Parathyroid adenoma (tissue), 2 donors: ENCODE data around the gene LLGL2.

ENCODE experiments used
- H2AFZ ChIP-seq: fragments of 300-600 bp; sonication (generic); one replicate; pipeline ENCODE4 v1.7.0; 2017; ENCODE audit warnings: antibody characterized with exemption, mild to moderate bottlenecking
- H3K27ac ChIP-seq: fragments of 300-600 bp; sonication (generic); one replicate; pipeline ENCODE4 v1.7.0; 2017
- H3K27me3 ChIP-seq: fragments of 300-600 bp; sonication (generic); one replicate; pipeline ENCODE4 v1.7.0; 2017; ENCODE audit warnings: low read length; ENCODE audit not compliant: control insufficient read depth, insufficient read depth
- H3K36me3 ChIP-seq: fragments of 300-600 bp; sonication (generic); one replicate; pipeline ENCODE4 v1.7.0; 2017; ENCODE audit warnings: low read length; ENCODE audit not compliant: control insufficient read depth, insufficient read depth
- H3K4me1 ChIP-seq: fragments of 300-600 bp; sonication (generic); one replicate; pipeline ENCODE4 v1.7.0; 2017; ENCODE audit warnings: control low read depth
- H3K4me2 ChIP-seq: fragments of 300-600 bp; sonication (generic); one replicate; pipeline ENCODE4 v1.7.0; 2017; ENCODE audit warnings: low read length
- H3K4me3 ChIP-seq: fragments of 300-600 bp; sonication (generic); one replicate; pipeline ENCODE4 v1.7.0; 2017; ENCODE audit warnings: low read depth, low read length
- H3K79me2 ChIP-seq: fragments of 300-600 bp; sonication (generic); one replicate; pipeline ENCODE4 v1.7.0; 2017; ENCODE audit warnings: control low read depth
- H3K9ac ChIP-seq: fragments of 300-600 bp; sonication (generic); one replicate; pipeline ENCODE4 v1.7.0; 2017; ENCODE audit warnings: mild to moderate bottlenecking
- H3K9me3 ChIP-seq: fragments of 300-600 bp; sonication (generic); one replicate; pipeline ENCODE4 v1.7.0; 2017; ENCODE audit warnings: low read length; ENCODE audit not compliant: control insufficient read depth
- CTCF ChIP-seq: fragments of 300-600 bp; sonication (generic); IDR thresholded peaks from one replicate; pipeline ENCODE4 v1.7.0; 2017; ENCODE audit warnings: antibody characterized with exemption, mild to moderate bottlenecking
- donor health status: primary hyperparathyroidism.

The LLGL2 gene

GRCh38 chr17:75584849-75585175 is 59.3 kb downstream of the LLGL2 start:
- Histone ChIP-seq H3K9me3 (no peaks in the 10 kb centered on the region), H3K4me1 (no peaks in the 10 kb centered on the region), H3K27me3 (no peaks in the 10 kb centered on the region), H3K27ac (no peak overlapping the region), H3K79me2 (no peaks in the 10 kb centered on the region), H3K9ac (no peak overlapping the region), H2AFZ (no peak overlapping the region), H3K36me3 (no peaks in the 10 kb centered on the region), H3K4me2 (no peak overlapping the region), H3K4me3 (no peak overlapping the region)
- TF ChIP-seq CTCF: no peak

GRCh38 chr17:75587675-75588595 is 62.4 kb downstream of the LLGL2 start, which contains the start of gene MYO15B:
MYO15B (plus strand) TSS chr17:75587800; CDS start chr17:75588058, 258 bp downstream.
- no peaks in the 10 kb centered on the region for H3K4me1 ChIP-seq
- H3K9ac ChIP-seq: no peak within 1 kb of the TSS

GRCh38 chr17:75588596-75589011 is 63.1 kb downstream of the LLGL2 start:
- peak overlapping the region; percentile 40 for H3K4me2 ChIP-seq
- no peak overlapping the region for H3K9ac ChIP-seq
- no peak for TF ChIP-seq CTCF
- H3K4me1 ChIP-seq: no peaks in the 10 kb centered on the region
- peak overlapping the region; percentile 53 for H3K4me3 ChIP-seq
- H3K27me3 ChIP-seq: no peaks in the 10 kb centered on the region
- peak overlapping the region; percentile 92 for H2AFZ ChIP-seq
- H3K9me3 ChIP-seq: no peaks in the 10 kb centered on the region
- H3K36me3 ChIP-seq: no peaks in the 10 kb centered on the region
- H3K27ac ChIP-seq: peak overlapping the region; percentile 76
- H3K79me2 ChIP-seq: no peaks in the 10 kb centered on the region

More at GRCh38 chr17:75587675-75588595, 62.4 kb downstream of the LLGL2 start, which contains the start of gene MYO15B:
- TF ChIP-seq CTCF: peak; percentile 26
- peak within 1 kb of the TSS; percentile 53 for H3K4me3 ChIP-seq
- no peaks in the 10 kb centered on the region for H3K27me3 ChIP-seq
- H3K36me3 ChIP-seq: no peaks in the 10 kb centered on the region
- H2AFZ ChIP-seq: peak within 1 kb of the TSS; percentile 92
- H3K4me2 ChIP-seq: peak within 1 kb of the TSS; percentile 40
- H3K9me3 ChIP-seq: no peaks in the 10 kb centered on the region
- H3K79me2 ChIP-seq: no peaks in the 10 kb centered on the region
- H3K27ac ChIP-seq: peak within 1 kb of the TSS; percentile 76

- Histone ChIP-seq H3K4me3 (peak overlapping the region; percentile 56), H3K36me3 (no peaks in the 10 kb centered on the region), H3K27me3 (no peaks in the 10 kb centered on the region), H3K4me2 (peak overlapping the region; percentile 40), H3K9me3 (no peaks in the 10 kb centered on the region), H3K9ac (no peak overlapping the region), H2AFZ (peak overlapping the region; percentile 92), H3K4me1 (no peaks in the 10 kb centered on the region), H3K79me2 (no peaks in the 10 kb centered on the region), H3K27ac (peak overlapping the region; percentile 76)
- peak; percentile 66 for TF ChIP-seq CTCF
These were observed 63.8 kb downstream of the LLGL2 start for GRCh38 chr17:75589012-75589918.
